ENCODE measurements around the gene MLN. TPM values are rescaled to one million over a fixed set of nuclear protein-coding genes. Genes with fewer than 3 reads are reported as not detected.

Gene MLN
- polyA plus RNA-seq, 1 donor from 2014 or later, result not detected

DNA sequence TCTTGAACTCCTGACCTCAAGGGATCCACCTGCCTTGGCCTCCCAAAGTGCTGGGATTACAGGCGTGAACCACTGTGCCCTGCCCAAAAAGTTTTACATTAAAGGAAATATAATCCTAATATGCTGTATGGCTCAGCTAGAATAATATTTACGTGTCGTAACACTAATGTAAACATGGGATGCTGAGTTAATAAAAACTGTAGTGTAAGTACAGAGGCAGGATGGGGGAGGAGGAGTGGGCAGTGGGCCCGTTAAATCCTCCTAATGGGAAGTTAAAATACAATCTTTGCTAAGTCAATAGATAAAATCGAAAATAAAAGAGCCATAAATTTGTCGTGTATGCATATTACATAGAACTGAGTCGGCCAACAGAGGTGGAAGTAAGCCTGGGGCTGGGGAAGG is 45.0 kb downstream of the MLN start:
- no peaks in the 10 kb centered on the region for H3F3A ChIP-seq (ENCODE audit: insufficient read depth, low read length, poor library complexity, severe bottlenecking)
- H3K27ac ChIP-seq (ENCODE audit: low read length), result no peak overlapping the region
- no peaks in the 10 kb centered on the region for H3K9me3 ChIP-seq (ENCODE audit: low read length)
- no peak overlapping the region for H2AFZ ChIP-seq (ENCODE audit: low read depth, low read length)
- H3K4me3 ChIP-seq (ENCODE audit: low read length), result no peak overlapping the region
- no peak overlapping the region for H3K4me2 ChIP-seq (ENCODE audit: low read length)
- no peak overlapping the region for H3K9ac ChIP-seq (ENCODE audit: low read length)
- no peaks in the 10 kb centered on the region for H3K27me3 ChIP-seq (ENCODE audit: insufficient read depth, low read depth, low read length)
- H4K20me1 ChIP-seq (ENCODE audit: insufficient read depth), result no peaks in the 10 kb centered on the region
- no peak for TF ChIP-seq SMC3 (conservative IDR thresholded peaks at IDR 0.05; ENCODE audit: poor library complexity)
- no peak for TF ChIP-seq RAD21 (conservative IDR thresholded peaks at IDR 0.05)
- TF ChIP-seq MXI1 (conservative IDR thresholded peaks at IDR 0.05; ENCODE audit: poor library complexity, severe bottlenecking), result no peak
- TF ChIP-seq EP300 (conservative IDR thresholded peaks at IDR 0.05; ENCODE audit: poor library complexity, severe bottlenecking), result no peak
- no peak for TF ChIP-seq POLR2AphosphoS5 (IDR thresholded peaks at IDR 0.05)
- TF ChIP-seq, protein P1, sequence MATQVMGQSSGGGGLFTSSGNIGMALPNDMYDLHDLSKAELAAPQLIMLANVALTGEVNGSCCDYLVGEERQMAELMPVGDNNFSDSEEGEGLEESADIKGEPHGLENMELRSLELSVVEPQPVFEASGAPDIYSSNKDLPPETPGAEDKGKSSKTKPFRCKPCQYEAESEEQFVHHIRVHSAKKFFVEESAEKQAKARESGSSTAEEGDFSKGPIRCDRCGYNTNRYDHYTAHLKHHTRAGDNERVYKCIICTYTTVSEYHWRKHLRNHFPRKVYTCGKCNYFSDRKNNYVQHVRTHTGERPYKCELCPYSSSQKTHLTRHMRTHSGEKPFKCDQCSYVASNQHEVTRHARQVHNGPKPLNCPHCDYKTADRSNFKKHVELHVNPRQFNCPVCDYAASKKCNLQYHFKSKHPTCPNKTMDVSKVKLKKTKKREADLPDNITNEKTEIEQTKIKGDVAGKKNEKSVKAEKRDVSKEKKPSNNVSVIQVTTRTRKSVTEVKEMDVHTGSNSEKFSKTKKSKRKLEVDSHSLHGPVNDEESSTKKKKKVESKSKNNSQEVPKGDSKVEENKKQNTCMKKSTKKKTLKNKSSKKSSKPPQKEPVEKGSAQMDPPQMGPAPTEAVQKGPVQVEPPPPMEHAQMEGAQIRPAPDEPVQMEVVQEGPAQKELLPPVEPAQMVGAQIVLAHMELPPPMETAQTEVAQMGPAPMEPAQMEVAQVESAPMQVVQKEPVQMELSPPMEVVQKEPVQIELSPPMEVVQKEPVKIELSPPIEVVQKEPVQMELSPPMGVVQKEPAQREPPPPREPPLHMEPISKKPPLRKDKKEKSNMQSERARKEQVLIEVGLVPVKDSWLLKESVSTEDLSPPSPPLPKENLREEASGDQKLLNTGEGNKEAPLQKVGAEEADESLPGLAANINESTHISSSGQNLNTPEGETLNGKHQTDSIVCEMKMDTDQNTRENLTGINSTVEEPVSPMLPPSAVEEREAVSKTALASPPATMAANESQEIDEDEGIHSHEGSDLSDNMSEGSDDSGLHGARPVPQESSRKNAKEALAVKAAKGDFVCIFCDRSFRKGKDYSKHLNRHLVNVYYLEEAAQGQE (IDR thresholded peaks at IDR 0.05; ENCODE audit: borderline replicate concordance), result no peak
- no peaks in the 10 kb centered on the region for H3K36me3 ChIP-seq (ENCODE audit: insufficient read depth, low read length)
- no peaks in the 10 kb centered on the region for H3K9me2 ChIP-seq (ENCODE audit: insufficient read depth, low read length)
- no peaks in the 10 kb centered on the region for H3K79me2 ChIP-seq (replicated peaks; ENCODE audit: insufficient read depth, low read length)

GRCh38 chr6:33757906-33758305 is 45.9 kb downstream of the MLN start:
- H3K36me3 ChIP-seq (ENCODE audit: insufficient read depth, low read length), result no peaks in the 10 kb centered on the region
- H3K79me2 ChIP-seq (replicated peaks; ENCODE audit: insufficient read depth, low read length), result no peaks in the 10 kb centered on the region
- H2AFZ ChIP-seq (ENCODE audit: low read depth, low read length), result no peak overlapping the region
- no peak overlapping the region for H3K4me3 ChIP-seq (ENCODE audit: low read length)
- H3K27me3 ChIP-seq (ENCODE audit: insufficient read depth, low read depth, low read length), result no peaks in the 10 kb centered on the region
- H3K9ac ChIP-seq (ENCODE audit: low read length), result no peak overlapping the region
- H4K20me1 ChIP-seq (ENCODE audit: insufficient read depth), result no peaks in the 10 kb centered on the region
- no peaks in the 10 kb centered on the region for H3K9me3 ChIP-seq (ENCODE audit: low read length)
- no peak overlapping the region for H3K27ac ChIP-seq (ENCODE audit: low read length)
- TF ChIP-seq POLR2AphosphoS5 (IDR thresholded peaks at IDR 0.05), result no peak
- TF ChIP-seq CTCF (IDR thresholded peaks at IDR 0.05; ENCODE audit: poor library complexity, severe bottlenecking), result no peak
- TF ChIP-seq RAD21 (conservative IDR thresholded peaks at IDR 0.05), result no peak
- TF ChIP-seq TAF1 (IDR thresholded peaks at IDR 0.05; ENCODE audit: low read depth), result no peak
- TF ChIP-seq, protein P1 (IDR thresholded peaks at IDR 0.05; ENCODE audit: borderline replicate concordance), result no peak
- TF ChIP-seq EZH2 (IDR thresholded peaks at IDR 0.05; ENCODE audit: borderline replicate concordance, insufficient read depth, low read length, poor library complexity, severe bottlenecking), result no peak
- TF ChIP-seq SMC3 (conservative IDR thresholded peaks at IDR 0.05; ENCODE audit: poor library complexity), result no peak
- no peak for TF ChIP-seq EP300 (conservative IDR thresholded peaks at IDR 0.05; ENCODE audit: poor library complexity, severe bottlenecking)
- TF ChIP-seq MXI1 (conservative IDR thresholded peaks at IDR 0.05; ENCODE audit: poor library complexity, severe bottlenecking), result no peak
- no peak overlapping the region for H3K4me2 ChIP-seq (ENCODE audit: low read length)
- H3F3A ChIP-seq (ENCODE audit: insufficient read depth, low read length, poor library complexity, severe bottlenecking), result no peaks in the 10 kb centered on the region
- no peaks in the 10 kb centered on the region for H3K9me2 ChIP-seq (ENCODE audit: insufficient read depth, low read length)

All from neural cell (in vitro differentiated cells).